SJSA1 (cell line): ENCODE results near the gene TSPAN11. TPM values are rescaled to one million over a fixed set of nuclear protein-coding genes. Genes with fewer than 3 reads are reported as not detected.

Experiments
- DNase-seq, 2 experiments: peaks; one replicate each; pipeline ENCODE4 v3.0.0-alpha.2; 2015 to 2020; ENCODE audit warnings: low spot score in 2 of 2, low read depth in 1 of 2
- H3K27ac ChIP-seq: fragments of 250-450 bp; sonication (Bioruptor Pico); 2 replicates; pipeline ENCODE4 v1.5.1; 2020; ENCODE audit warnings: mild to moderate bottlenecking, moderate library complexity
- H3K27me3 ChIP-seq: fragments of 250-450 bp; sonication (Bioruptor Pico); replicated peaks from 2 replicates; pipeline ENCODE4 v1.5.1; 2020; ENCODE audit warnings: mild to moderate bottlenecking, moderate library complexity
- H3K36me3 ChIP-seq: fragments of 250-450 bp; sonication (Bioruptor Pico); 2 replicates; pipeline ENCODE4 v1.5.1; 2020; ENCODE audit warnings: mild to moderate bottlenecking
- H3K4me1 ChIP-seq: fragments of 250-450 bp; sonication (Bioruptor Pico); replicated peaks from 2 replicates; pipeline ENCODE4 v1.6.1; 2021; ENCODE audit warnings: mild to moderate bottlenecking
- H3K4me3 ChIP-seq: fragments of 250-450 bp; sonication (Bioruptor Pico); 2 replicates; pipeline ENCODE4 v1.5.1; 2020; ENCODE audit warnings: mild to moderate bottlenecking
- H3K9me3 ChIP-seq: fragments of 250-450 bp; sonication (Bioruptor Pico); replicated peaks from 2 replicates; pipeline ENCODE4 v1.5.1; 2020; ENCODE audit warnings: mild to moderate bottlenecking
- total RNA-seq: library from RNA; depleted of rRNA; stranded (reverse); fragments of >200 nt; shearing (Covaris generic); gene quantifications from 2 replicates; pipeline ENCODE4 v1.2.3, GENCODE V29; 2014

TSPAN11 gene
- total RNA-seq, 1 experiment from 2014 or later = 2.7 TPM

GRCh38 chr12:30927222-30927611 is 669 bp downstream of the TSPAN11 start:
- no peaks in the 10 kb centered on the region for H3K9me3 ChIP-seq
- H3K27me3 ChIP-seq = no peaks in the 10 kb centered on the region
- H3K27ac ChIP-seq = no peak overlapping the region
- H3K36me3 ChIP-seq = no peaks in the 10 kb centered on the region
- no peak for DNase-seq
- H3K4me1 ChIP-seq = peaks cover 15% of the 10 kb centered on the region
- H3K4me3 ChIP-seq = no peak overlapping the region

DNA sequence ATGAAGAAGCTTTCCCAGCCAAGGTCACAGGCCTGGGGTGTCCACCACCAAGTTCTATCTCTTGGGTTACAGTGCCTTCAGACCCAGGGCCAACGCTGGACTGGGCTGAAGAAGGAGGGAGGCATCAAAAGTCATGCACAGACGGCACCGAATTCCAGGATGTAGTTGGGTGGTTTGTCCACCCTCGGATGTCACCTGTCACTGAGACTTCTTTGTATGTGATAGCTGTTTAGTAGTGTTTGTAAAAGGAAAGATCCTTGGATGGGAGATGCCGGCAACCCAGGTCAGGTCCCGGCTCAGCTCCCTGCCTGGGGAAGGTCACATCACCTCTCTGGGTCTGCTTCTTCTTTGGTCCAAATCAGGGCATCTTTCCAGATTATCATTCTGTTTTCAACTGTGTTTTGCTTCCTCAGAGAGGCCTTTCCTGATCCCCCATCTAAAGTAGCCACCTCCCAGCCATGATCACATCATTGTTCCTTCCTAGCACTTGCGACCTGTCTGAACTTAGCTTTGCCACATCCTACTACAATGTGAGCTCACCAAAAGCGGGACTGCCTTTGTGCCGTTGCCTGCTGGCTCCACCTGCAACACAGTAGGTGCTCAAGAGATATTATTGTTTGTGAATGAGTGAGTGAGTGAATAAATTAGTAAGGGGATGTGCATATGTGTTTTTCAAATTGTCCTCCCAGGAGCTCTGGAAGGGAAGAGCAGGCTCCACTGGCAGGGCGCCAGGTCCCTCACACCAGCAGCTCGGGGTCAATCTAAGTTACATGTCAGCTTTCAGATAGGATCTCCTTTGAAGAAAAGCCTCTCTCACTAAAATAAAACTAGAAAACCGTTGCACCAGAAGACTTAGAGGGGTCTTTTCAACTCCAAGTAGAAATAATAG is 2.1 kb downstream of the TSPAN11 start:
- H3K9me3 ChIP-seq = no peaks in the 10 kb centered on the region
- no peak overlapping the region for H3K27ac ChIP-seq
- H3K4me1 ChIP-seq = peaks cover 15% of the 10 kb centered on the region
- DNase-seq = no peak
- H3K4me3 ChIP-seq = no peak overlapping the region
- H3K27me3 ChIP-seq = no peaks in the 10 kb centered on the region
- H3K36me3 ChIP-seq = no peaks in the 10 kb centered on the region

DNA sequence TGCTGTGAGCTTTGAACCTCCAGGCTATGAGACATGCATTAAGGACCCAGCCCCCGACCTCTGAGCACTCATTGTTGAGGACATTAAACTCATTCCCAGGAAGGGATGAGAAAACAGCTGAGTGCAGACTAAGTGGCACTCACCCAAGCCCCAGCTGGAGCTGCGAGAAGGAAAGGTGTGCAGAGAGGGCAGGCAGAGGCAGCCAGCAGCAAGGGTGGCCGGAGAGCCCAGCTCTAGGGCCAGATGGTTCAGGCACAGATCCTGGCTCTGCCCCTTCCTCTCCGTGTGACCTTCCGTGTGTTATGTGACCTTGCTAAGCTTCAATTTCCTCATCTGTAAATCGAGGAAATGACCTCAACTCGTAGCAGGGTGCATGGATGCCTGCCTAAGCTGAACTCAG is 3.7 kb downstream of the TSPAN11 start:
- H3K27ac ChIP-seq = no peak overlapping the region
- H3K4me1 ChIP-seq = peaks cover 15% of the 10 kb centered on the region
- no peak overlapping the region for H3K4me3 ChIP-seq
- DNase-seq = no peak
- H3K9me3 ChIP-seq = no peaks in the 10 kb centered on the region
- H3K36me3 ChIP-seq = no peaks in the 10 kb centered on the region
- no peaks in the 10 kb centered on the region for H3K27me3 ChIP-seq

- Histone ChIP-seq H3K27me3 (no peaks in the 10 kb centered on the region), H3K4me1 (peaks cover 15% of the 10 kb centered on the region), H3K27ac (no peak overlapping the region), H3K4me3 (no peak overlapping the region), H3K36me3 (no peaks in the 10 kb centered on the region), H3K9me3 (no peaks in the 10 kb centered on the region)
- no peak for DNase-seq
Observed at GRCh38 chr12:30930641-30931040, 4.1 kb downstream of the TSPAN11 start.

- H3K4me3 ChIP-seq = no peak overlapping the region
- no peaks in the 10 kb centered on the region for H3K27me3 ChIP-seq
- no peak overlapping the region for H3K27ac ChIP-seq
- H3K4me1 ChIP-seq = no peaks in the 10 kb centered on the region
- H3K36me3 ChIP-seq = no peaks in the 10 kb centered on the region
- no peaks in the 10 kb centered on the region for H3K9me3 ChIP-seq
- no peak for DNase-seq
Observed at GRCh38 chr12:30932881-30933280, 6.3 kb downstream of the TSPAN11 start.

- Histone ChIP-seq H3K27me3 (no peaks in the 10 kb centered on the region), H3K27ac (no peak overlapping the region), H3K9me3 (no peaks in the 10 kb centered on the region), H3K4me1 (no peaks in the 10 kb centered on the region), H3K4me3 (no peak overlapping the region), H3K36me3 (no peaks in the 10 kb centered on the region)
- no peak for DNase-seq
Observed at GRCh38 chr12:30934811-30935210, 8.3 kb downstream of the TSPAN11 start.

DNA sequence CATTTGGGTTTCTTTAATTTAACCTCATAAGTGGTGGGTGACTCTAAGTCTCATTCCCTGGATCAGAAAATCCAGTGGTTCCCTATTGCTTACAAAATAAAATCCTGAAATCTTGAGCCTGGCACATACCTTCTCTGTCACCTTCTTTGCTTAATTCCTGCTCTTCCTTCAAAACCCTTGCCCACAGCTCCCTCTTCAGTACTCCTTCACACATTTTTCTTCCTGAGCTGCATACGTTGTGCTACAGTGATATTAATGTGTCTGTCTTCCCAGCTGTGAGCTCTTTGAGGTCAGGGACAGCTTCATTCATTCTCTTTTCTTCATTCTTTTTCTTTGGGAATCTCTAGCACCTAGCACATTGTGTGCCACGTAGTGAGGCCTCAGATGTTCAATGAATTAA is 9.5 kb downstream of the TSPAN11 start:
- Histone ChIP-seq H3K4me1 (no peaks in the 10 kb centered on the region), H3K4me3 (no peak overlapping the region), H3K27ac (no peak overlapping the region), H3K36me3 (no peaks in the 10 kb centered on the region), H3K9me3 (no peaks in the 10 kb centered on the region), H3K27me3 (no peaks in the 10 kb centered on the region)
- no peak for DNase-seq

DNA sequence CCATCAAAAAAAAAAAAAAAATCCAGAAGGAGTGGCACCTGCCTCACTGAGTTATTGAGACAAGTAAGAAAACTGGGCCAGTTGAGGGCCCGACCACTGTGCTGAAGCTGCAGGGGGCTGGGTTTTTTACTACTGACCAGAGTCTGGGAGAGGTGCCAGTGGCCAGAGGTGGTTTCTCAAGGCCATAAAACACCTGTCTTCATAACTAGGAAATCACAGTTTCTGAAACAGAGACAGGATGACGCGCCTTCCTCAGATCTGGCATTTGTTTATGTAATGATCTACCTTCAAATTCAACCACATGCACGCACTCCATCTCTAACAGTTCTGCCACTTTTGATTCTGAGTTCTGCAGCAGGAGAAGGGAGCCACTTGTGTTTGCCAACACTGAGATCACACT is 12.7 kb downstream of the TSPAN11 start:
- DNase-seq = no peak
- H3K27me3 ChIP-seq = no peaks in the 10 kb centered on the region
- H3K9me3 ChIP-seq = no peaks in the 10 kb centered on the region
- no peaks in the 10 kb centered on the region for H3K4me1 ChIP-seq
- H3K4me3 ChIP-seq = no peak overlapping the region
- no peak overlapping the region for H3K27ac ChIP-seq
- H3K36me3 ChIP-seq = no peaks in the 10 kb centered on the region

DNA sequence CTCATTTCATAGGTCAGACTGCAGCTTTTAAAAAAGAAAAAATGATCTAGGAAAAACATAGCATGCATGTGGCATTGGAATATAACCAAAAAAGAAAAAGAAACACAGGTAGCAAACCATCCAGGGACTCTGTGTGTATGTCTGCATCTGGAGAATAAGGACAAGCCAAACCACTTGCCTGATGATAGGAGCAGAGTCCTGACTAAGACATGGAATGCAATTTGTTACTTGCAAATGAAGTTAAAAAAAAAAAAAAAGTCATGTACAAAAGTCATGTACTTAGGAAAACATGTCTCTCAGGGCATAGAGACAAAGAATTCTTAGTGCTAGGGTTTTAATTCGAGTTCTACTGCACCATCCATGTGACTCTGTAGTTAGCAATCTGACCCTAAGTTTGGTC is 15.9 kb downstream of the TSPAN11 start:
- H3K27me3 ChIP-seq = no peaks in the 10 kb centered on the region
- no peak overlapping the region for H3K27ac ChIP-seq
- no peaks in the 10 kb centered on the region for H3K9me3 ChIP-seq
- DNase-seq = no peak
- H3K36me3 ChIP-seq = no peaks in the 10 kb centered on the region
- no peak overlapping the region for H3K4me3 ChIP-seq
- no peaks in the 10 kb centered on the region for H3K4me1 ChIP-seq

DNA sequence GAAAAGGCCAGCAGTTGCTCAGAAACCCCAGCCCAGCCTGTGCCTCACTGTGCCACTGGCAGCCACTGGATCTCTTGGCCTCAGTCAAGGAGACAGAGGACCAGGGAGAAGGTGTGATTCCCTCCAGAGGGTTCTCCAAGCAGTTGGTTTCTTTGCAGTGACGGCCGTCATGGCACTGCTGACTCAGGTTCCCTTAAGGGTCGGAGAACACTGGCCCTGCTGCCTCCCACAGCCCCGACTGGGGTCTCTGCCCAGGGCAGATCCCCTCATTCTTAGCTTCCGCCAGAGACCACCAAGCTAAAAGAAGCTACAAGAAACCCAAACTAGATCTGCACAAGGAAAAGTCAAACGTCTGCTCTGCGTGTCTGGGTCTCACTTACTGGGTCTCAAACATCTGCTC is 16.4 kb downstream of the TSPAN11 start:
- Histone ChIP-seq H3K9me3 (no peaks in the 10 kb centered on the region), H3K4me3 (no peak overlapping the region)

GRCh38 chr12:30945443-30946164 is 19.1 kb downstream of the TSPAN11 start:
- no peaks in the 10 kb centered on the region for H3K27me3 ChIP-seq
- DNase-seq = no peak
- H3K4me1 ChIP-seq = no peaks in the 10 kb centered on the region
- no peaks in the 10 kb centered on the region for H3K9me3 ChIP-seq
- no peaks in the 10 kb centered on the region for H3K36me3 ChIP-seq
- H3K4me3 ChIP-seq = no peak overlapping the region
- H3K27ac ChIP-seq = no peak overlapping the region

More for the DNA sequence above, 16.4 kb downstream of the TSPAN11 start:
- Histone ChIP-seq H3K27ac (no peak overlapping the region), H3K27me3 (no peaks in the 10 kb centered on the region), H3K36me3 (no peaks in the 10 kb centered on the region), H3K4me1 (no peaks in the 10 kb centered on the region)
- no peak for DNase-seq

- H3K9me3 ChIP-seq = no peaks in the 10 kb centered on the region
- H3K36me3 ChIP-seq = no peaks in the 10 kb centered on the region
- no peaks in the 10 kb centered on the region for H3K4me1 ChIP-seq
Observed at GRCh38 chr12:30952015-30952414, 25.5 kb downstream of the TSPAN11 start.

GRCh38 chr12:30953257-30953656 is 26.7 kb downstream of the TSPAN11 start:
- Histone ChIP-seq H3K4me3 (no peak overlapping the region), H3K27me3 (no peaks in the 10 kb centered on the region), H3K27ac (no peak overlapping the region), H3K9me3 (no peaks in the 10 kb centered on the region), H3K36me3 (no peaks in the 10 kb centered on the region), H3K4me1 (no peaks in the 10 kb centered on the region)
- DNase-seq = no peak

More at GRCh38 chr12:30952015-30952414, 25.5 kb downstream of the TSPAN11 start:
- no peak overlapping the region for H3K27ac ChIP-seq
- H3K4me3 ChIP-seq = no peak overlapping the region
- DNase-seq = no peak
- H3K27me3 ChIP-seq = no peaks in the 10 kb centered on the region

- H3K4me1 ChIP-seq = no peaks in the 10 kb centered on the region
- no peak overlapping the region for H3K4me3 ChIP-seq
- H3K9me3 ChIP-seq = no peaks in the 10 kb centered on the region
- no peak for DNase-seq
- H3K27ac ChIP-seq = no peak overlapping the region
- no peaks in the 10 kb centered on the region for H3K27me3 ChIP-seq
- no peaks in the 10 kb centered on the region for H3K36me3 ChIP-seq
Observed at GRCh38 chr12:30953951-30954751, 27.6 kb downstream of the TSPAN11 start.
